Activated CD4-positive, alpha-beta T cell treated with anti-CD3 and anti-CD28 coated beads, Interleukin-2, amount 10 ng/mL, durations not matched to agents 7 days and 5 days (primary cell): ENCODE measurements around the gene NRROS. TPM values are rescaled to one million over a fixed set of nuclear protein-coding genes. Genes with fewer than 3 reads are reported as not detected.

Source experiments
- CTCF ChIA-PET: fragments of 350-600 bp; sonication (Branson Sonifier 250); formaldehyde crosslinking; loops from one replicate; lab custom pipeline; 2021; ENCODE audit warnings: antibody characterized with exemption; lab: Charles Lee
- POLR2A ChIA-PET: fragments of 350-600 bp; sonication (Branson Sonifier 250); formaldehyde crosslinking; loops from one replicate; lab custom pipeline; 2021; ENCODE audit warnings: antibody characterized with exemption; lab: Charles Lee
- DNase-seq: peaks from one replicate; pipeline ENCODE4 v3.0.0-alpha.2; 2020
- H3K27ac Mint-ChIP-seq: one replicate; pipeline ENCODE4 v1.8.0; 2021; ENCODE audit warnings: mild to moderate bottlenecking, moderate library complexity, mixed read lengths
- H3K27me3 Mint-ChIP-seq: one replicate; pipeline ENCODE4 v1.8.0; 2021; ENCODE audit warnings: mixed read lengths
- H3K36me3 Mint-ChIP-seq: one replicate; pipeline ENCODE4 v1.8.0; 2021; ENCODE audit warnings: low read depth, mixed read lengths
- H3K4me1 Mint-ChIP-seq: one replicate; pipeline ENCODE4 v1.8.0; 2021; ENCODE audit warnings: mixed read lengths
- H3K4me3 Mint-ChIP-seq: one replicate; pipeline ENCODE4 v1.8.0; 2021; ENCODE audit warnings: mild to moderate bottlenecking, moderate library complexity, mixed read lengths
- H3K9me3 Mint-ChIP-seq: one replicate; pipeline ENCODE4 v1.8.0; 2021; ENCODE audit warnings: mixed read lengths
- total RNA-seq, 2 experiments: library from RNA; stranded (reverse); gene quantifications; one replicate each; pipeline ENCODE4 v1.2.3, GENCODE V29; 2021

Gene NRROS
- total RNA-seq, 2 experiments from 2014 or later = 36.6 to 40.6 TPM

DNA sequence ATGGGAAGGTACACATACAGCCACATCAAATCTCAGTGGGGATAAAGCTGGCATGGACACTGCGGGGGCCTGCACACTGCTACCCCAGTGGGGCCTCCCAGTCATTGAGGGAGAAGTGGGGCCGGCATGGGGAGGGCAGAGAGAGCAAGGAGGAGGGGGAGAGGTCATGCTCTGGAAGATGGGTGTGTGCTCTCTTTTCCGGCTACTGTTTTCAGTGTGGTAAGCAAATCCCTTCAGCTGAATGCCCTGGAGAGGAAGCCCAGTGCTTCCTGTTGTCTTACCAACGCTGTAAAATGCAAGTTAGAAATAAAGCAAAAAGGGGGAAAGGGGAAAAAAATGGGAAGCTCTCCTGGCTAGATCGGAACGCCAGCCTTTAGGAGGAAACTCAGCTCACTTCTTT is 30.8 kb downstream of the NRROS start:
- peak overlapping the region; percentile 17 for H3K4me3 Mint-ChIP-seq
- CTCF ChIA-PET = interaction anchor here (0.8 to 1.3 kb wide), 4 partner anchors 15 to 142 kb away, joined by 3 to 5 read pairs (median 4); no protein-coding TSS in a partner anchor
- no peak for DNase-seq
- H3K9me3 Mint-ChIP-seq = no peaks in the 10 kb centered on the region
- peak overlapping the region; percentile 78 for H3K27ac Mint-ChIP-seq
- H3K4me1 Mint-ChIP-seq = peaks cover 30% of the 10 kb centered on the region
- no peaks in the 10 kb centered on the region for H3K27me3 Mint-ChIP-seq
- POLR2A ChIA-PET = interaction anchor here (0.6 kb wide), 1 partner anchor 38 kb away, joined by 3 read pairs; no protein-coding TSS in a partner anchor
- H3K36me3 Mint-ChIP-seq = peaks cover 3% of the 10 kb centered on the region

DNA sequence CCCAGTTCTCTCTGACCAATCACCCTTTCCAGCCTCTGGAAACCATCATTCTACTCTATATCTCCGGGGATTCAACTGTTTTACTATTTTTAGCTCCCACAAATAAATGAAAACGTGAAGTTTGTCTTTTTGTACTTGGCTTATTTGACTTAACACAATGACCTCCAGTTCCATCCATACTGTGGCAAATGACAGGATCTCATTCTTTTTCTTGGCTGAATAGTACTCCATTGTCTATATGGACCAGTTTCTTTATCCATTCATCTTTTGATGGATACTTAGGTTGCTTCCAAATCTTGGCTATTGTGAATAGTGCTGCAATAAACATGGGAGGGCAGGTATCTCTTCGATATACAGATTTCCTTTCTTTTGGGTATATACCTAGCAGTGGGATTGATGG is 34.1 kb downstream of the NRROS start:
- POLR2A ChIA-PET = no interaction called here
- H3K36me3 Mint-ChIP-seq = peaks cover 3% of the 10 kb centered on the region
- peaks cover 42% of the 10 kb centered on the region for H3K4me1 Mint-ChIP-seq
- H3K9me3 Mint-ChIP-seq = no peaks in the 10 kb centered on the region
- CTCF ChIA-PET = no interaction called here
- H3K27me3 Mint-ChIP-seq = no peaks in the 10 kb centered on the region
- no peak for DNase-seq
- H3K4me3 Mint-ChIP-seq = no peak overlapping the region
- peak overlapping the region; percentile 9 for H3K27ac Mint-ChIP-seq

DNA sequence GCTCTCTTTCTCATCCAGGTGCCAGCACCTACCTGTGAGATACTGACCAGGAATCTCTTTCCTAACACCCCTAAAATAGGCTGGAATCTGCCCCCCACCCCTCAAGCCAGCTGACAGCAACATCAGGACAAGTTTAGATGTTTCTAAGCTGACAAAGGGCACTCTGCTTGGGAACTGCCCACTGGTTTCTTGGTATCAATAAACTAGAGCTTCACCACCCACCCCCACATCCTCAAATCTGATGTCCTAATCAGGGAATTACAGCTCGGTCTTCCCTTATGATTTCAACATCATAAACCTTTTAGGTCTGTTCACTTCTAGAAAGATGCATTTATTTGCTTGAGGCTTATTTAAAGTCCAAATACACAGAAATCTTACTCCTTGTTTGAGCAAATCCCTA is 37.9 kb downstream of the NRROS start:
- POLR2A ChIA-PET = no interaction called here

DNA sequence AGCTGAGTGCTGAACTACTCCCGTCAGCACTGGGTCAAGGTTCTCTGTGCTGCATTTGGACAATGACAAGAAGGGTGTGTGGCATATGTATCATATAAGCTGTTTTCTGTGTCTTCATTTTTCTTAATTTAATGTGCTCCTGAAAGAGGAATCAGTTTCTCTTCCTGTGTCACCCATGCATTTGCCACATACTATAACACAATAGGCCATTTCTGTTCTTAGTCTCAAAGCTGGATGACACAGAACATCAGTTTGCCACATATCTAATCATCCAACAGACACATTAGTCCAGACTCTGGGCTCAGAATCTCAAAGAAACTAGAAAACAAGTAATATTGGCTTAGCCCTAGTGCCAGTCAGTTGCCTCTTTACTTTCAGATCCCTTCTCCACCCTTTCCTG is 38.4 kb downstream of the NRROS start:
- peaks cover 2% of the 10 kb centered on the region for H3K27me3 Mint-ChIP-seq
- H3K9me3 Mint-ChIP-seq = peaks cover 4% of the 10 kb centered on the region
- no peak overlapping the region for H3K4me3 Mint-ChIP-seq
- peaks cover 12% of the 10 kb centered on the region for H3K36me3 Mint-ChIP-seq
- peaks cover 22% of the 10 kb centered on the region for H3K4me1 Mint-ChIP-seq
- DNase-seq = no peak
- POLR2A ChIA-PET = no interaction called here
- H3K27ac Mint-ChIP-seq = no peak overlapping the region
- CTCF ChIA-PET = interaction anchor here (1.3 to 2.3 kb wide), 5 partner anchors 12 to 149 kb away, joined by 3 to 11 read pairs (median 4); no protein-coding TSS in a partner anchor

More for the DNA sequence above, 37.9 kb downstream of the NRROS start:
- CTCF ChIA-PET = interaction anchor here (1.2 to 2.3 kb wide), 6 partner anchors 8 to 149 kb away, joined by 3 to 11 read pairs (median 4); no protein-coding TSS in a partner anchor
- peak overlapping the region; percentile 32 for H3K27ac Mint-ChIP-seq
- peaks cover 9% of the 10 kb centered on the region for H3K36me3 Mint-ChIP-seq
- peaks cover 2% of the 10 kb centered on the region for H3K9me3 Mint-ChIP-seq
- H3K4me1 Mint-ChIP-seq = peaks cover 22% of the 10 kb centered on the region
- no peak for DNase-seq
- H3K4me3 Mint-ChIP-seq = no peak overlapping the region
- H3K27me3 Mint-ChIP-seq = peaks cover 2% of the 10 kb centered on the region

DNA sequence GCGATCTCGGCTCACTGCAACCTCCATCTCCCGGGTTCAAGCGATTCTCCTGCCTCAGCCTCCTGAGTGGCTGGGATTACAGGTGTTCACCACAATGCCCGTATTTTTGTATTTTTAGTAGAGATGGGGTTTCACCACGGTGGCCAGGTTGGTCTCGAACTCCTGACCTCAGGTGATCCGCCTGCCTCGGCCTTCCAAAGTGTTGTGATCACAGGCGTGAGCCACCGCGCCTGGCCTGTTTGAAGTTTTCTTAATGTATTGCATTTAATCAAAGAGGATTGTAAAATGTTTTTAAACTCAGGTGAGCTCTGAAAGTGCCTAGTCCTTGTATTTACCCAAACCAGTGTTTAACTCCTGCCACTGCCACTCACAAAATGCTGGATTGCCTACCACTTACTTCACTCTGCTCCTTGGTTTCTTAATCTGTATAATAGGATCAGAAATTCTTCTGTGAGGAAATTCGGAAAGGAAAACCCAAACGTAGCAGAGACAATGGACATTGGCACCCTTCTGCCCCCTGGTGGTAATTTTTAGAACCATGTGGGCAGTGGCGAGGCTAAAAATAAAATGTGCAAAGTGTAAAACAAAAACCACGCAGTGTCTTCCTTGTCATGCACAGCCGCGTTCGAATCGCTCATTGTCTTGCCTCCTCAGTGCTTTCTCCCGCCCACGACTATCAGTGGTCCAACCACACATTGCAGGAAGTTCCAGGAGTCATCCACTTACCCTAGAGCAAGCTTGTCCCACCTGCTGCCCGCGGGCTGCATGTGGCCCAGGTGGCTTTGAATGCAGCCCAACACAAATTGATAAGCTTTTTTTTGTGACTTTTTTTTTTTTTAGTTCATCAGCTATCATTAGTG is 45.3 kb downstream of the NRROS start:
- peaks cover 6% of the 10 kb centered on the region for H3K9me3 Mint-ChIP-seq
- H3K27me3 Mint-ChIP-seq = peaks cover 2% of the 10 kb centered on the region
- peaks cover 21% of the 10 kb centered on the region for H3K4me1 Mint-ChIP-seq
- DNase-seq = peak; percentile 72
- POLR2A ChIA-PET = interaction anchor here (1.0 kb wide), 1 partner anchor 75 kb away, joined by 3 read pairs; no protein-coding TSS in a partner anchor
- peak overlapping the region; percentile 38 for H3K27ac Mint-ChIP-seq
- CTCF ChIA-PET = interaction anchor here (0.5 to 4.6 kb wide), 17 partner anchors 8 to 771 kb away, joined by 3 to 40 read pairs (median 4); partner anchors contain the start of gene NRROS
- H3K36me3 Mint-ChIP-seq = peaks cover 13% of the 10 kb centered on the region
- peak overlapping the region; percentile 10 for H3K4me3 Mint-ChIP-seq

DNA sequence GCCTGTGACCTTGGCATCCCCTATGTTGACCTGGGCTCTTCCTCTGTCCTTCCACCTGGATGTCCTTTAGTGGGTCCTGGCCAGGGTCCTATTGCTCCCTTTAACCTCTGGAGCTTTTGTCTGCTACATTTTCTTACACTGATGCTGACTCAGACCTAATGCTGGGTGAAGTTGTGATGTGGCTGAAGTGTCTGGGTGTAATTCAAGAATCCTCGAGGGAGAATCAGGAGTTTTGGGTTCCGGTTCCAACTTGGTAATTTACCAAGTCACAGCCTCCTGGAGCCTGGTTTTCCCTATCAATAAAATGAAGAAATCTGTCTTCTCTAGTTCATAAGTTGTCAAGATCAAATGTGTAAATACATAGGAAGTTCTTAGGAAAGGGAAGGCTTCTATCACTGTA is 46.9 kb downstream of the NRROS start:
- H3K27ac Mint-ChIP-seq = no peak overlapping the region
- no peak overlapping the region for H3K4me3 Mint-ChIP-seq
- ChIA-PET CTCF (interaction anchor here (0.6 to 4.6 kb wide), 5 partner anchors 18 to 158 kb away, joined by 3 to 40 read pairs (median 4); no protein-coding TSS in a partner anchor), POLR2A (no interaction called here)
- no peak for DNase-seq
- peaks cover 13% of the 10 kb centered on the region for H3K36me3 Mint-ChIP-seq
- no peaks in the 10 kb centered on the region for H3K27me3 Mint-ChIP-seq
- H3K4me1 Mint-ChIP-seq = peaks cover 21% of the 10 kb centered on the region
- H3K9me3 Mint-ChIP-seq = peaks cover 6% of the 10 kb centered on the region

DNA sequence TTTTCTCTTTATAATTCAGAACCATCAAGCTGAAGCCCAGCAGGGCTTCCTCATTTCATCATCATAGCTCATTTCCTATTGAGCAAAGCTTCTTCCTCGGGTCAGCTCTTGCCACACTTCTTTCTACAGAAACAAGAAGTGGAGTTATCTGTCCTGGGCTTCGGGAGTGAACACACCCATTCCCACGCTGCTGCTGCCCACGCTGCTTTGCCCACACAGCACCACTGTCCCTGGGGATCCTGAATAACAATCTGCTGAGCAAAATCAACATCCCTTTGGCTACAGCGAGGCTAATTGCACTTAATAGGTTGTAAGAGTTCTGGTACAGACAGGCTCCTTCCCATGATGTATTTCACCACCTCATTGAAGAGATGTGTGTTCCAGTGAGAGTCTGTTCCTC is 48.9 kb downstream of the NRROS start:
- H3K9me3 Mint-ChIP-seq = no peaks in the 10 kb centered on the region
- H3K36me3 Mint-ChIP-seq = peaks cover 1% of the 10 kb centered on the region
- CTCF ChIA-PET = interaction anchor here (1.2 to 4.6 kb wide), 6 partner anchors 9 to 82 kb away, joined by 3 to 40 read pairs (median 4); no protein-coding TSS in a partner anchor
- no peak for DNase-seq
- H3K4me3 Mint-ChIP-seq = no peak overlapping the region
- POLR2A ChIA-PET = no interaction called here
- no peak overlapping the region for H3K27ac Mint-ChIP-seq
- H3K27me3 Mint-ChIP-seq = peaks cover 5% of the 10 kb centered on the region
- peaks cover 21% of the 10 kb centered on the region for H3K4me1 Mint-ChIP-seq

DNA sequence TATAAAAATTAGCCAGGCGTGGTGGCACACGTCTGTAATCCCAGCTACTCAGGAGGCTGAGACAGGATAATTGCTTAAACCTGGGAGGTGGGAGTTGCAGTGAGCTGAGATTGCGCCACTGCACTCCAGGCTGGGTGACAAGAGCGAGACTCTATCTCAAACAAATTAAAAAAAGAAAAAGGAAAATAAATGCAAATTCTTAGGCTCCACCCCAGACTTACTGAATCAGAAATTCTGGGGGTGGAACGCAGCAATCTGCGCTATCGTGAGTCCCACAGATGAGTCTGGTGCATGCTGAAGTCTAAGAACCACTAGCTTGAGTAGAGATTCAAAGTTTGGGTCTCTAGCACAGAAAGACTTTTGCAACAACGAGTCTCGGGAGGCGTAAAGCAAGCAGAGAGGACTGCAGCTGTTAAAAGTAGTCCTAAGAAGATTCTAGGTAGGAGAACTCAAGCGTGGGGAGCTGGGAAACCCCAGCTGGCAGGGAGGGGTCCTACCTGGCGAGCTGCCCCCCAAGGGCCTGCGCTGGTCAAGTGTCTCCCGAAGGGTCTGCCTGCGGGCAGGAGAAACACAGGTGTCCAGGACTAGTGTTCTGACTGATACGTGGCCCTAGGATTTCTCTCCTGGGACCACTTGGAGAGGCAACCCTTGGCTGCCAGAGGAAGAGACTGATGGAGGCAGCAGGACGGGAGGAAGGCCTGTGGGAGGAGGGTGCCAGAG is 50.6 kb downstream of the NRROS start:
- peaks cover 16% of the 10 kb centered on the region for H3K4me1 Mint-ChIP-seq
- CTCF ChIA-PET = interaction anchor here (0.5 to 2.6 kb wide), 5 partner anchors 10 to 705 kb away, joined by 3 to 9 read pairs (median 3); no protein-coding TSS in a partner anchor
- no peak for DNase-seq
- no peaks in the 10 kb centered on the region for H3K36me3 Mint-ChIP-seq
- no peak overlapping the region for H3K27ac Mint-ChIP-seq
- no peak overlapping the region for H3K4me3 Mint-ChIP-seq
- POLR2A ChIA-PET = no interaction called here
- H3K9me3 Mint-ChIP-seq = no peaks in the 10 kb centered on the region
- peaks cover 5% of the 10 kb centered on the region for H3K27me3 Mint-ChIP-seq

DNA sequence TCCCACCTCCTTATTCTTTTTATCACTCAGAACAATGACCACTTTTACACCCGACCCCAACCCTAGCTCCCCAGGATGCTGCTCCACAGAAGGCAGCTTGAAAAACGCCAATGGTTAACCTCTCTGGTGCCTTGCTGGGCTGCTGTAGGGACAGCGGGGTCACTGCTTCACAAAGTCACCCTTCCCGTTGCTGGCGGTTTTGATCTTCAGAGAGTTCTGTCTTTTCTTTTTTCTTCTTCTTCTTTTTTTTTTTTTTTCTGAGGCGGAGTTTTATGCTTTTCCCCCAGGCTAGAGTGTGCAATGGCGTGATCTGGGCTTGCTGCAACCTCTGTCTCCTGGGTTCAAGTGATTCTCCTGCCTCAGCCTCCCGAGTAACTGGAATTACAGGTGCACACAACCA is 51.9 kb downstream of the NRROS start:
- POLR2A ChIA-PET = no interaction called here
- CTCF ChIA-PET = interaction anchor here (0.8 to 2.6 kb wide), 3 partner anchors 46 to 82 kb away, joined by 3 to 9 read pairs (median 4); no protein-coding TSS in a partner anchor
- no peaks in the 10 kb centered on the region for H3K36me3 Mint-ChIP-seq
- no peak overlapping the region for H3K27ac Mint-ChIP-seq
- peaks cover 5% of the 10 kb centered on the region for H3K27me3 Mint-ChIP-seq
- DNase-seq = no peak
- no peaks in the 10 kb centered on the region for H3K9me3 Mint-ChIP-seq
- peaks cover 16% of the 10 kb centered on the region for H3K4me1 Mint-ChIP-seq
- H3K4me3 Mint-ChIP-seq = no peak overlapping the region

DNA sequence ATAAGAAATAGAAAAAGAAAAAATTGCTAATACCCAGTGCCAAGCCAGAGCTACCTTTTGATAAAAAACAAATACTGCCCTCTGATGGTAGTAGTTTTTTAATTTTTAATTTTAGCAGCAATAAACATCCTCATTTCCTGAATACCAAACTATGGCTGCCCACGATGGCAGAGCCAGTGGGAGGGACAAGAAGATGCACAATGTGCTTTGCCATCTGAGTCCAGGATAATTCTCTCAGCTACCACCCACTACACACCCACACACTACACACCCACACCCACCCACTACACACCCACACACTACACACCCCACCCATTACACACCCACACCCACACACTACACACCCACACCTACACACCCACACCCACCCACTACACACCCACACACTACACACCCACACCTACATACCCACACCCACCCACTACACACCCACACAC is 54.7 kb downstream of the NRROS start:
- Mint-ChIP-seq H3K27me3 (peaks cover 5% of the 10 kb centered on the region), H3K4me1 (peaks cover 9% of the 10 kb centered on the region), H3K36me3 (no peaks in the 10 kb centered on the region), H3K27ac (no peak overlapping the region), H3K4me3 (no peak overlapping the region), H3K9me3 (no peaks in the 10 kb centered on the region)
- POLR2A ChIA-PET = no interaction called here
- peak; percentile 19 for DNase-seq
- CTCF ChIA-PET = interaction anchor here (0.7 to 1.6 kb wide), 4 partner anchors 9 to 176 kb away, joined by 3 read pairs; no protein-coding TSS in a partner anchor

DNA sequence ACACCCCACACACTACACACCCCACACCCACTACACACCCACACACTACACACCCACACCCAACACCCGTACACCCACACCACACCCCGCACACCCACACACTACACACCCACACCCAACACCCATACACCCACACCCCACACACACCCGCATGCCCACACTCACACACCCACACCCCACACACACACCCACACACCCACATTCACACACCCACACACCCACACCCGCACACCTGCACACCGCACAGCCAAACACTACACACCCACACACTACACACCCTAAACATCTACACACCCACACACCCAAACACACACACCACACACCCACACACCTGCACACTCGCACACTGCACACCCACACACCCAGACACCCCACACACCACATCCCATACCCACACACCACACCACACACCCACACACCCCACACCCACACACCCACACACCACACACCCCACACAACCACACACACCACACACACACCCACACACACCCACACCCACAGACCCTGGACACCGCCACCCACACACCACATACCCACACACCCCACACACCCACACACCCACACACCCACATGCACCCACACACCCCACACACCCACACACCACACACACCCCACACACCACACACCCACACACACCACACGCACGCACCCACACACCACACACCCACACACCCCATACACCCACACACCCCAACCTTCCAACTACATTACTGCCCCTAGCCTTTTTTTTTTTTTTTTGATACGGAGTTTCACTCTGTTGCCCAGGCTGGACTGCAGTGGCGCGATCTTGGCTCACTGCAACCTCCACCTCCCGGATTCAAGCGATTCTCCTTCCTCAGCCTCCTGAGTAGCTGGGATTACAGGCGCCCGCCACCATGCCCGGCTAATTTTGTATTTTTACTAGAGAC is 55.7 kb downstream of the NRROS start:
- no peak overlapping the region for H3K4me3 Mint-ChIP-seq

More for the DNA sequence above, 55.7 kb downstream of the NRROS start:
- no peaks in the 10 kb centered on the region for H3K36me3 Mint-ChIP-seq
- CTCF ChIA-PET = interaction anchor here (0.5 to 1.3 kb wide), 2 partner anchors 10 to 57 kb away, joined by 3 to 5 read pairs; no protein-coding TSS in a partner anchor
- H3K27ac Mint-ChIP-seq = peak overlapping the region; percentile 46
- no peaks in the 10 kb centered on the region for H3K9me3 Mint-ChIP-seq
- H3K27me3 Mint-ChIP-seq = peaks cover 5% of the 10 kb centered on the region
- peaks cover 9% of the 10 kb centered on the region for H3K4me1 Mint-ChIP-seq
- POLR2A ChIA-PET = no interaction called here
- no peak for DNase-seq
